LNCaP clone FGC (cell line): Measurements from ENCODE around the gene HSD17B13.

Experiments
- DNase-seq: peaks from one replicate; pipeline ENCODE4 v3.0.0-alpha.2; 2011; ENCODE audit warnings: low read depth
- H3K4me3 ChIP-seq: 2 replicates; pipeline ENCODE4 v1.5.1; 2011; ENCODE audit warnings: mild to moderate bottlenecking, low read depth, low read length, control low read depth
- TF ChIP-seq, protein P1 (sequence below): IDR thresholded peaks from 2 replicates; pipeline ENCODE4 v1.5.1; 2012; ENCODE audit warnings: mild to moderate bottlenecking; ENCODE audit not compliant: control insufficient read depth, insufficient read depth; ENCODE audit errors: extremely low read depth

Gene HSD17B13

DNA sequence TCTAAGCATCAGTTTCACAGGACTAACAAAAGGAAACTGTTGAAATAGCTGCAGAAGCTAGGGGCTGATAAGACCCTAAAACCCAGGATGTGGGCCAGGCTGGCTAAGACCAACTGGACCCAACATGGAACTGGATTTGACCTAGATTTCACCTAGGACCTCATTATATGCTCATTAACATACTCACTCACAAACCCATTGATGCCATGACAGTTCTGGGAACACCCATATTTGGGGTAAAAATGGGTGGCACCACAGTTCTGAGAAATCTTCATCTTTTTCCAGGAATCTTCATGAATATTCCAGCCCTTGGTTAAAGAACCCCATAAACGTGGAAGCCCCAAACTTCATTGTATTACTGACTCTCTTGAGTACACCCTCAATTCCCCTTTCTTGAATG is 41.1 kb downstream of the HSD17B13 start:
- TF ChIP-seq, protein P1, sequence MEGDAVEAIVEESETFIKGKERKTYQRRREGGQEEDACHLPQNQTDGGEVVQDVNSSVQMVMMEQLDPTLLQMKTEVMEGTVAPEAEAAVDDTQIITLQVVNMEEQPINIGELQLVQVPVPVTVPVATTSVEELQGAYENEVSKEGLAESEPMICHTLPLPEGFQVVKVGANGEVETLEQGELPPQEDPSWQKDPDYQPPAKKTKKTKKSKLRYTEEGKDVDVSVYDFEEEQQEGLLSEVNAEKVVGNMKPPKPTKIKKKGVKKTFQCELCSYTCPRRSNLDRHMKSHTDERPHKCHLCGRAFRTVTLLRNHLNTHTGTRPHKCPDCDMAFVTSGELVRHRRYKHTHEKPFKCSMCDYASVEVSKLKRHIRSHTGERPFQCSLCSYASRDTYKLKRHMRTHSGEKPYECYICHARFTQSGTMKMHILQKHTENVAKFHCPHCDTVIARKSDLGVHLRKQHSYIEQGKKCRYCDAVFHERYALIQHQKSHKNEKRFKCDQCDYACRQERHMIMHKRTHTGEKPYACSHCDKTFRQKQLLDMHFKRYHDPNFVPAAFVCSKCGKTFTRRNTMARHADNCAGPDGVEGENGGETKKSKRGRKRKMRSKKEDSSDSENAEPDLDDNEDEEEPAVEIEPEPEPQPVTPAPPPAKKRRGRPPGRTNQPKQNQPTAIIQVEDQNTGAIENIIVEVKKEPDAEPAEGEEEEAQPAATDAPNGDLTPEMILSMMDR = no peak
- H3K4me3 ChIP-seq = no peak overlapping the region
- DNase-seq = no peak

DNA sequence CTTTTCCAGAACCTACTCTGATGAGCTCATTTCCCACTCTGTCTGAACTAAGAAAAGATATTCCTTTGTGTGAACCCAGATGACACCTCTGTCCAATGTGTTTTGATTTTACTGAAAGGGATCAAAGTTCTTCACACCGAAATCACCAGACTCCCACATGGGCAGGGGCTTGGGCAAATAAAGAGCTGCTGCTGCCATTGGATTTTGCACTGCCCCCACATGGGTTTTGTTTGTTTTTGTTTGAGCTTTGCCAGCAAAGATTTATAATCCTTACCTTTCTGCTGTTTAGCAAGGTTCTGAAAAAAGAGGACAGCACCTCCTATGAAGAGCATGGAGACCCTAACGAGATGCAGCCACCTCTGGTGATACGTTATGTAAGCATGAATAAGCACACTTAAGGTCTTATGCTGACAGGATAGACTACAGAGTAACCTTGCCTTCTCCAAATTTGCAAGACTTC is 44.3 kb downstream of the HSD17B13 start:
- no peak for DNase-seq
- TF ChIP-seq, protein P1 = no peak
- no peak overlapping the region for H3K4me3 ChIP-seq

DNA sequence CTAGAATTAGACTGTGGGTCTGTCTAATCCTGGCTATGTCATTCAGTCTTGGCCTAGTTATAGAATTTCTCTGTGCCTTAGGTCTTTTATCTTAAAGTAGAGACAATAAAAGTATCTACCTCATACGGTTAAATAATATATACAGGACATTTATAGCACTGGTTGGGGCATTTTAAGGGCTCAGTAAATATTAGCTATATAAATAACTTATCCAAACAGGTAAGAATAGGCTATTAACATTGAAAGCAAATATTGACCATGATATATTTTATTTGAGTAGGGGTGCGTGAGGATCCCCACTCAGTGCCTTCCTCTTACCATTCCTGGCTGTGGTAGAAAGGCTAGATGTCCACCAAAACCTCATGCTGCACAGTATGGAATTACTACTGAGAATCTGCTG is 47.4 kb downstream of the HSD17B13 start:
- peak; percentile 78 for DNase-seq
- TF ChIP-seq, protein P1 = no peak
- H3K4me3 ChIP-seq = no peak overlapping the region

DNA sequence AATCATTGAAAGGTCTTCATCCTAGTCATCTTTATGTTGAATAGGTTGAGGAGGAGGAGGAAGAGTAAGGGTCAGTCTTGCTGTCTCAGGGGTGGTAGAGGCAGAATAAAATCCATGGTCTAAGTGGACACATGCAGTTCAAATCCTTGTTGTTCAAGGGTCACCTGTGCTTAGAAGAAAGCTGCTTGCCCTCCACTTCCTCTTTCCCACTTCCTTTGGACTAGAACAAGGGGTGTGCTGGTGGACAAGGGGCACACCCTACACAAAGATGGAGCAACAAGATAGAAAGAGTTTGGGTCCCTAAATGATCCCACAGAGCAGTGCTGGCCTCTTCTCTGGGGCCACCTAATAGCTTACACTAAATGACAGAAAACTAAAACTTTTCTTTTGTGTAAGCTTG is 47.9 kb downstream of the HSD17B13 start:
- no peak overlapping the region for H3K4me3 ChIP-seq
- no peak for DNase-seq
- TF ChIP-seq, protein P1 = no peak

DNA sequence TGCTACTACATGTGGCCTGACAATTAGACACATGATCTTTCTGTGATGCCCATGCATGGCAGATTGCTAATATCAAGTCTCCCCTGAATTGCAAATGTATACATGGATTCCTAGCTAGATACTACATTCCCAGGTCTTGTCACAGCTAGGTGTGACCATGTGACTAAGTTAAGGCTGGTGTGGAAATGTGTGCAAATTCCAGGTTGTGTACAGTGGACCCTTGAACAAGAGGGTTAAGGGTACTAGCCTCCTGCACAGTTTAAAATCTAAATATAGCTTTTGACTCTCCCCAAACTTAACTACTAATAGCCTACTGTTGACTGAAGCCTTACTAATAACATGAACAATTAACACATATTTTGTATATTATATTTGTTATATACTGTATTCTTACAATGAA is 48.4 kb downstream of the HSD17B13 start:
- TF ChIP-seq, protein P1 = no peak
- no peak for DNase-seq
- no peak overlapping the region for H3K4me3 ChIP-seq

DNA sequence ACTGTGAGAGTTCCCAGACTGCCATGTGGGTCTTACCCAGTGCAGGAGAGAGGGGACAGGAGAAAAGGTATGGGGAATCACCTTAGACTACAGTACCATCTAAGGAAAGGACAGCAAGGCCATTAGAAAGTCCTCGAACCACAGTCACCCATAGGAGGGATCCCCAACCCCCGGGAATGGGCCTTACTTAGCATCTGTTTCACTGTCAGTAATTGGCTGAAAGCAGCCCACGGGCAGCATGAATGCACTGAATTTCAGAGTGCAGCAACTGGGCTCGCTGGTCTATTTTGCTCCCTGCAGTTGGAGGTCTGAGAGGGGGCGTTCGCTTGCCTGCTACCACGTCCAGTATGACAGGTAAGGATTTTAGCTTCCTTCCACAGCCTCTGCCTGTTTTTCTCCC is 51.9 kb downstream of the HSD17B13 start:
- TF ChIP-seq, protein P1 = no peak
- DNase-seq = no peak
- no peak overlapping the region for H3K4me3 ChIP-seq

DNA sequence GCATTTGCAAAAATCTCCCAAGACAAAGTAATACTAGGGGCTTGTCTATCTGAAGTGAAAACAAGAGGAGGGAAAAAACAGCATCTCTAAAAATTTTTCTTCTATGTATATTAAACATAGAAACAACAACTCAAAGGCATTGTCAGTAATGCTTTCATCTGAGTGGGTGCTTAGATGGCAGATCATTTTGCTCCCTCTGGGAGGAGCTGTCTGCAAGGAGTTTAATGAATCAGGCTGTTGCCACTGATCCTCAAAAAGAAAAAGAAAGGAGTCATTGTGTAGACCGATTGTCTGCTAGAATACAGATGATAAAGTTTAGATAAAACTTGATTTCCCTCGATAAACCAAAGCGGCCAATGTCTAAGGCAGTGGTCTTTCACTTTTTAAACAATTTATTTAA is 52.5 kb downstream of the HSD17B13 start:
- TF ChIP-seq, protein P1 = peak; percentile 82
- H3K4me3 ChIP-seq = no peak overlapping the region
- DNase-seq = peak; percentile 46
